Chondrocyte (in vitro differentiated cells): Measurements from ENCODE around the gene CHST2. TPM values are rescaled to one million over a fixed set of nuclear protein-coding genes. Genes with fewer than 3 reads are reported as not detected.

Experiments used
- DNase-seq: peaks from one replicate; pipeline ENCODE4 v3.0.0; 2021; ENCODE audit warnings: mixed read lengths, low spot score
- H3K27ac Mint-ChIP-seq: one replicate; pipeline ENCODE4 v1.8.0; 2021; ENCODE audit warnings: mild to moderate bottlenecking, moderate library complexity, mixed read lengths; ENCODE audit not compliant: unreplicated experiment
- H3K27me3 Mint-ChIP-seq: 2 replicates; pipeline ENCODE4 v1.8.0; 2021; ENCODE audit warnings: low read depth, mixed read lengths
- H3K36me3 Mint-ChIP-seq: 2 replicates; pipeline ENCODE4 v1.8.0; 2021; ENCODE audit warnings: low read depth, mixed read lengths
- H3K4me1 Mint-ChIP-seq: 2 replicates; pipeline ENCODE4 v1.8.0; 2021; ENCODE audit warnings: low read depth, mild to moderate bottlenecking, mixed read lengths
- H3K4me3 Mint-ChIP-seq: one replicate; pipeline ENCODE4 v1.8.0; 2021; ENCODE audit warnings: mild to moderate bottlenecking, moderate library complexity, mixed read lengths; ENCODE audit not compliant: unreplicated experiment
- H3K9me3 Mint-ChIP-seq: 2 replicates; pipeline ENCODE4 v1.8.0; 2021; ENCODE audit warnings: low read depth, mixed read lengths
- CTCF ChIP-seq: fragments of 200-600 bp; sonication (generic); IDR thresholded peaks from 2 replicates; pipeline ENCODE4 v1.5.0; 2021; ENCODE audit warnings: antibody characterized with exemption, mild to moderate bottlenecking, moderate library complexity
- total RNA-seq: library from RNA; stranded (reverse); gene quantifications from 3 replicates; pipeline ENCODE4 v1.2.1, GENCODE V29; 2021

CHST2 gene
- total RNA-seq, 1 donor from 2014 or later = 23.1 TPM

GRCh38 chr3:143122089-143122430, 2.5 kb downstream of the CHST2 start:
- Mint-ChIP-seq H3K27ac (no peak overlapping the region), H3K4me3 (peak overlapping the region; percentile 31), H3K27me3 (peaks cover 2% of the 10 kb centered on the region)

GRCh38 chr3:143122608-143123352, 3.2 kb downstream of the CHST2 start:
- no peak for DNase-seq
- Mint-ChIP-seq H3K4me3 (peak overlapping the region; percentile 34), H3K27me3 (peaks cover 2% of the 10 kb centered on the region), H3K27ac (no peak overlapping the region), H3K9me3 (no peaks in the 10 kb centered on the region), H3K36me3 (peaks cover 1% of the 10 kb centered on the region), H3K4me1 (peaks cover 20% of the 10 kb centered on the region)
- TF ChIP-seq CTCF = no peak

More at GRCh38 chr3:143122089-143122430, 2.5 kb downstream of the CHST2 start:
- DNase-seq = no peak
- Mint-ChIP-seq H3K9me3 (no peaks in the 10 kb centered on the region), H3K36me3 (peaks cover 1% of the 10 kb centered on the region), H3K4me1 (peaks cover 20% of the 10 kb centered on the region)
- no peak for TF ChIP-seq CTCF

GRCh38 chr3:143123353-143123984, 3.9 kb downstream of the CHST2 start:
- peaks cover 2% of the 10 kb centered on the region for H3K27me3 Mint-ChIP-seq
- H3K4me1 Mint-ChIP-seq = peaks cover 24% of the 10 kb centered on the region
- H3K4me3 Mint-ChIP-seq = no peak overlapping the region
- H3K9me3 Mint-ChIP-seq = no peaks in the 10 kb centered on the region
- H3K27ac Mint-ChIP-seq = no peak overlapping the region
- peaks cover 4% of the 10 kb centered on the region for H3K36me3 Mint-ChIP-seq
- no peak for TF ChIP-seq CTCF
- DNase-seq = no peak

GRCh38 chr3:143124601-143125520, 5.3 kb downstream of the CHST2 start:
- Mint-ChIP-seq H3K36me3 (peaks cover 4% of the 10 kb centered on the region), H3K4me1 (peaks cover 20% of the 10 kb centered on the region), H3K27me3 (no peaks in the 10 kb centered on the region), H3K9me3 (no peaks in the 10 kb centered on the region), H3K27ac (no peak overlapping the region), H3K4me3 (peak overlapping the region; percentile 5)
- DNase-seq = no peak
- TF ChIP-seq CTCF = no peak

GRCh38 chr3:143127801-143128200, 8.2 kb downstream of the CHST2 start:
- Mint-ChIP-seq H3K36me3 (peaks cover 6% of the 10 kb centered on the region), H3K4me3 (no peak overlapping the region), H3K4me1 (peaks cover 20% of the 10 kb centered on the region), H3K27ac (no peak overlapping the region), H3K9me3 (no peaks in the 10 kb centered on the region), H3K27me3 (no peaks in the 10 kb centered on the region)
- DNase-seq = no peak
- TF ChIP-seq CTCF = no peak
